Measurements from ENCODE around the gene XDH. TPM values are rescaled to one million over a fixed set of nuclear protein-coding genes. Genes with fewer than 3 reads are reported as not detected.
A peak's percentile ranks its signal among the peaks of the same experiment; 100 is the strongest.

Gene XDH
- total RNA-seq, 1 donor from 2014 or later, result 5.6 TPM

- TF ChIP-seq, protein P1, sequence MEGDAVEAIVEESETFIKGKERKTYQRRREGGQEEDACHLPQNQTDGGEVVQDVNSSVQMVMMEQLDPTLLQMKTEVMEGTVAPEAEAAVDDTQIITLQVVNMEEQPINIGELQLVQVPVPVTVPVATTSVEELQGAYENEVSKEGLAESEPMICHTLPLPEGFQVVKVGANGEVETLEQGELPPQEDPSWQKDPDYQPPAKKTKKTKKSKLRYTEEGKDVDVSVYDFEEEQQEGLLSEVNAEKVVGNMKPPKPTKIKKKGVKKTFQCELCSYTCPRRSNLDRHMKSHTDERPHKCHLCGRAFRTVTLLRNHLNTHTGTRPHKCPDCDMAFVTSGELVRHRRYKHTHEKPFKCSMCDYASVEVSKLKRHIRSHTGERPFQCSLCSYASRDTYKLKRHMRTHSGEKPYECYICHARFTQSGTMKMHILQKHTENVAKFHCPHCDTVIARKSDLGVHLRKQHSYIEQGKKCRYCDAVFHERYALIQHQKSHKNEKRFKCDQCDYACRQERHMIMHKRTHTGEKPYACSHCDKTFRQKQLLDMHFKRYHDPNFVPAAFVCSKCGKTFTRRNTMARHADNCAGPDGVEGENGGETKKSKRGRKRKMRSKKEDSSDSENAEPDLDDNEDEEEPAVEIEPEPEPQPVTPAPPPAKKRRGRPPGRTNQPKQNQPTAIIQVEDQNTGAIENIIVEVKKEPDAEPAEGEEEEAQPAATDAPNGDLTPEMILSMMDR (IDR thresholded peaks at IDR 0.05; ENCODE audit: unreplicated experiment), result no peak
- no peaks in the 10 kb centered on the region for H3K27me3 Mint-ChIP-seq
- no peaks in the 10 kb centered on the region for H3K36me3 Mint-ChIP-seq (ENCODE audit: insufficient read depth)
- H3K9me3 Mint-ChIP-seq (ENCODE audit: low read depth), result no peaks in the 10 kb centered on the region
- no peak overlapping the region for H3K4me3 Mint-ChIP-seq (ENCODE audit: low read depth)
- no peak for DNase-seq (ENCODE audit: low spot score, unreplicated experiment)
- peak overlapping the region; percentile 30 for H3K27ac Mint-ChIP-seq
- no peaks in the 10 kb centered on the region for H3K4me1 Mint-ChIP-seq (ENCODE audit: low read depth)
Observed at GRCh38 chr2:31428001-31428418, 13.5 kb upstream of the XDH start.

GRCh38 chr2:31426096-31426495 is 11.6 kb upstream of the XDH start:
- TF ChIP-seq, protein P1 (IDR thresholded peaks at IDR 0.05; ENCODE audit: unreplicated experiment), result no peak
- H3K27ac Mint-ChIP-seq, result no peak overlapping the region
- no peak overlapping the region for H3K4me3 Mint-ChIP-seq (ENCODE audit: low read depth)
- no peak for DNase-seq (ENCODE audit: low spot score, unreplicated experiment)
- no peaks in the 10 kb centered on the region for H3K36me3 Mint-ChIP-seq (ENCODE audit: insufficient read depth)
- no peaks in the 10 kb centered on the region for H3K9me3 Mint-ChIP-seq (ENCODE audit: low read depth)
- H3K4me1 Mint-ChIP-seq (ENCODE audit: low read depth), result no peaks in the 10 kb centered on the region
- no peaks in the 10 kb centered on the region for H3K27me3 Mint-ChIP-seq

GRCh38 chr2:31421634-31422033 is 7.1 kb upstream of the XDH start:
- no peak for DNase-seq (ENCODE audit: low spot score, unreplicated experiment)

GRCh38 chr2:31420936-31421335 is 6.4 kb upstream of the XDH start:
- Mint-ChIP-seq H3K27ac (no peak overlapping the region), H3K36me3 (ENCODE audit: insufficient read depth) (no peaks in the 10 kb centered on the region), H3K4me1 (ENCODE audit: low read depth) (no peaks in the 10 kb centered on the region), H3K4me3 (ENCODE audit: low read depth) (no peak overlapping the region), H3K9me3 (ENCODE audit: low read depth) (peaks cover 12% of the 10 kb centered on the region), H3K27me3 (no peaks in the 10 kb centered on the region)
- no peak for DNase-seq (ENCODE audit: low spot score, unreplicated experiment)
- TF ChIP-seq, protein P1 (IDR thresholded peaks at IDR 0.05; ENCODE audit: unreplicated experiment), result no peak

More at GRCh38 chr2:31421634-31422033, 7.1 kb upstream of the XDH start:
- Mint-ChIP-seq H3K36me3 (ENCODE audit: insufficient read depth) (no peaks in the 10 kb centered on the region), H3K27me3 (no peaks in the 10 kb centered on the region), H3K4me3 (ENCODE audit: low read depth) (no peak overlapping the region), H3K27ac (no peak overlapping the region), H3K4me1 (ENCODE audit: low read depth) (no peaks in the 10 kb centered on the region), H3K9me3 (ENCODE audit: low read depth) (peaks cover 12% of the 10 kb centered on the region)
- TF ChIP-seq, protein P1 (IDR thresholded peaks at IDR 0.05; ENCODE audit: unreplicated experiment), result no peak

- Mint-ChIP-seq H3K27me3 (no peaks in the 10 kb centered on the region), H3K9me3 (ENCODE audit: low read depth) (peaks cover 12% of the 10 kb centered on the region), H3K4me3 (ENCODE audit: low read depth) (no peak overlapping the region), H3K4me1 (ENCODE audit: low read depth) (peaks cover 8% of the 10 kb centered on the region), H3K36me3 (ENCODE audit: insufficient read depth) (no peaks in the 10 kb centered on the region), H3K27ac (no peak overlapping the region)
- TF ChIP-seq, protein P1 (IDR thresholded peaks at IDR 0.05; ENCODE audit: unreplicated experiment), result no peak
- no peak for DNase-seq (ENCODE audit: low spot score, unreplicated experiment)
Observed at GRCh38 chr2:31419386-31419785, 4.8 kb upstream of the XDH start.
